OCI-LY3 (cell line): ENCODE data around the gene LOXL1.

ENCODE experiments used
- EZH2phosphoT487 ChIP-seq: fragments of 200-600 bp; shearing (Covaris generic); IDR thresholded peaks from 2 replicates; pipeline ENCODE4 v1.6.1; 2018; ENCODE audit warnings: antibody characterized with exemption, mixed run types, low read depth
- TF ChIP-seq, protein P1 (sequence below): fragments of 200-600, 300-600 bp; sonication (generic); IDR thresholded peaks from 2 replicates; pipeline ENCODE4 v1.5.1; 2014; ENCODE audit warnings: antibody characterized with exemption, low read length, low read depth

DNA sequence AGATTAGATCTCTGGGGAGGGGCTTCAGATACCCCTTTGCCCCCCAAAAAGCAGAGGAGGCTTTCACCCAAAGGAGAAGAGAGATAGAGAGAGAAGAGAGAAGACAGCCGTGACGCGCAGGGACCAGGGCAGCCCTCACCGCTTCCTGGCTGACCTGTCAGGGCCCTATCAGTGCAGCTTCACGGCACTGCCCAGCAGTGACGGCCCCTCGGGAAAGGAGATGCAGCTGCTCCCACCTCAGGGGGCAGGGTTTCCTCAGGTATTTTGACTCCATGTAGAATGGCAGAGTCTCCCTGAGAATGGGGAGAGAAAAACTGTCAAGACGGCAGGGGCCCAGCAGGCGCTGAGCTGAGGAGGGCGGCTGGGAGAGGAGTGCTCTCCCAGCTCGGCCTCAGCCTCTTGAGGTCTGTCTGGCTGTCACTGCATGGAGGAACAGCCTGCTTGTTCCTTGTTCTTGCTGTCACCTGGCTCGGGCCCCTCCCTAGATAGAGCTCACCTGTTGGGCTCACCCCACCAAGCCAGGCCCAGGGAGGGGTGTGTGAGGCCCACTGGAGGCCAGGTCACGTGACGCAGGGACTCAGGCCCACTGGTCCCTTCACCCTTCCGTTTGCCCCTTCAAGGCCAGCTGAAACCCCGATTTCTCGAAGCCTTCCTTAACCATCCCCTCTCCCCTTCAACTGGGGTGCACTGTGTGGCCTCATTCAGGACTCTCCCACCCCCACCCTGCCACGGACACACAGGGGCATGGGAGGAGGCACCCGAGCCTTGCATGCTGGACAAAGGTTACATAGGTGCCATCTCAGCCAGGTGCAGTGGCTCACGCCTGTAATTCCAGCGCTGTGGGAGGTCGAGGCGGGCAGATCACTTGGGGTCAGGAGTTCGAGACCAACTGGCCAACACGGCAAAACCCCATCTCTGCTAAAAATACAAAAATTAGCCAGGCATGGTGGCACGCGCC is 28.2 kb downstream of the LOXL1 start:
- TF ChIP-seq, protein P1, sequence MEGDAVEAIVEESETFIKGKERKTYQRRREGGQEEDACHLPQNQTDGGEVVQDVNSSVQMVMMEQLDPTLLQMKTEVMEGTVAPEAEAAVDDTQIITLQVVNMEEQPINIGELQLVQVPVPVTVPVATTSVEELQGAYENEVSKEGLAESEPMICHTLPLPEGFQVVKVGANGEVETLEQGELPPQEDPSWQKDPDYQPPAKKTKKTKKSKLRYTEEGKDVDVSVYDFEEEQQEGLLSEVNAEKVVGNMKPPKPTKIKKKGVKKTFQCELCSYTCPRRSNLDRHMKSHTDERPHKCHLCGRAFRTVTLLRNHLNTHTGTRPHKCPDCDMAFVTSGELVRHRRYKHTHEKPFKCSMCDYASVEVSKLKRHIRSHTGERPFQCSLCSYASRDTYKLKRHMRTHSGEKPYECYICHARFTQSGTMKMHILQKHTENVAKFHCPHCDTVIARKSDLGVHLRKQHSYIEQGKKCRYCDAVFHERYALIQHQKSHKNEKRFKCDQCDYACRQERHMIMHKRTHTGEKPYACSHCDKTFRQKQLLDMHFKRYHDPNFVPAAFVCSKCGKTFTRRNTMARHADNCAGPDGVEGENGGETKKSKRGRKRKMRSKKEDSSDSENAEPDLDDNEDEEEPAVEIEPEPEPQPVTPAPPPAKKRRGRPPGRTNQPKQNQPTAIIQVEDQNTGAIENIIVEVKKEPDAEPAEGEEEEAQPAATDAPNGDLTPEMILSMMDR, result no peak
- TF ChIP-seq EZH2phosphoT487, result no peak
